HUDEP-2 (cell line): Measurements from ENCODE around the gene ATP8B3.

Experiments used
- DNase-seq, 76 experiments: peaks; one replicate each; lab custom pipeline; 2025; ENCODE audit not compliant: unreplicated experiment in 76 of 76; lab: John Stamatoyannopoulos, UW

ATP8B3 gene

DNA sequence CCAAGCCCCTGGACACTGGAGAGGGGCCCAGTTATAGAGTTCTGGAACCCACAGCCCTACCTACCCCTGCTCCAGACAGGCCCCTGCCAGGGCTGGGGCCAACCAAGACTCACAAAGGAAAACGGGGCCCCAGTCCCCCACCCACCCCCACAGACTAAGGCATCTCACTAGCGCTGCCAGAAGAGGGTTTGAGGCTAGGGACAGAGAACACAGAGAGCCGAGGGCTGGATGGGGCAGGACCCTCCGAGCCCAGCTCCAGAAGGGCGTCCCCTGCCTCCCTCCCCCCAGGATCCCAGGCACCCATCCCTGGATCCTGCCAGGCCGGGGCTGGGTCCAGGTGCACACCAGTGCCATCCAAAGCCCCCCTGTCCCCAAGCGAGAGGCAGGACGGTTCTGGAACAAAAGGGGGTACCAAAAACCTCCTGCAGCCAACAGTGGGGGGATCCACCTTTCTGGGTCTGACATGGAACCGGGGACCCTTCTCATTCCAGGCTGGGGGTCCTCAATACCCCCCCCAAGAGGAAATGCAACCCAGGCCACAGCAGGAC, 40.6 kb upstream of the ATP8B3 start:
- DNase-seq = peak in 9 of 76 experiments; percentile 42 to 75 (median 61)

DNA sequence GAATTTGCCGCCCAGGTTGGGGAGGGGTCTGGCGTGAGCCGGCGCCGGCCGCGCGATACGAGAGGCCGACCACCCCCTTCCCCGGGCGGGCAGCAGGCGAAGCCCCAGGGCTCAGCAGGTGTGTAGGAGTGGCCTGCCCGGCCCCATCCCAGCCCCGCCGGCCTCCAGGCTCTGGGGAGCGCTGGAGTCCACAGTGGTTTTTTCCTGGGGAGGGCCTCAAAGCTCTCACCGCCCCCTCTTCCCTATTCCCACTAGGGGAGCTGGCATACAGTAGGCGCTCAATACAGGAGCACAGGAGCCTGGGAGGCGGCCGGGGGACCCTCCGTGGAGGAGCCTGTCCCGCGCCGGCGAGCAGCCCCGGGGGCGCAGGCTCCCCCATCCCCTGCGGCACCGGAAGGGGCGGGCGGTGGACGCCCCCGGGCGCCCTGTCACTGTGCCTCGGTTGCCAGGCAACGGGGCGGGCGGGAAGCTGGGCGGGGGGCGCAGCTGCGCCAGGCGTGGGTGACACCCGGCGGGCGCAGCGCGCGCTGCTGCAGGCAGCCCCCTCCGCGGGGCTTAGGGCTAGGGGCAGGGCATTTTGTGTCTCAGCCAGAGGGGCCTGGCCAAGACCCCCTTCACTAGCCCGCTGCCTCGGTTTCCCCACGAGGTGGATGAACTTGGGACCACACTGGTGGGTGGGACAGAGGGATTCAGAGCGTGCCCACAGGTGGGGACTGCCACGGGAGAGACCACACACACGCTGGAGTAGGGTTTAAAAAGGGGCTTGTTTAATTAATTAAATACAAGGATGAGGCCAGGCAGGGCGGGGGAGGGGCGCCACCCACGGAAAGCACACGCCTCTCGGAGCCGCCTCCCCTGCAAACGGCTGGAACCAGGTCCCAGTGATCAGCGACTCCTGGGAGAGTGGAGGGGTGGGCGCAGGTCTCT, 39.8 kb upstream of the ATP8B3 start:
- peak in 54 of 76 experiments; percentile 23 to 80 (median 58) for DNase-seq

GRCh38 chr19:1850809-1851653, 39.0 kb upstream of the ATP8B3 start:
- DNase-seq = peak in 3 of 76 experiments; percentile 19 to 34 (median 19)

GRCh38 chr19:1849886-1850398, 37.9 kb upstream of the ATP8B3 start:
- no peak for DNase-seq

DNA sequence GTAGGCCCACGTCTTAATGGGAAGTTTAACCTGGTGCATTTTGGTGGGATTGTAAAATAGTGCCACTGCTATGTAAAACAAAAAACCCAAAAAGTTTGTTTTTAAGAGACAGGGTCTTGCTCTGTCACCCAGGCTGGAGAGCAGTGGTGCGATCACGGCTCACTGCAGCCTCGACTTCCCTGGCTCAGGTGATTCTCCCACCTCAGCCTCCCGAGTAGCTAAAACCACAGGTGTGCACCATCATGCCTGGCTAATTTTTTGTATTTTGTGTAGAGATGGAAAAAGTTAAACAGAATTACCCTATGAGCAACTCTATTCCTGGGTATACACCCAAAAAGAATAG, 37.0 kb upstream of the ATP8B3 start:
- DNase-seq = no peak

DNA sequence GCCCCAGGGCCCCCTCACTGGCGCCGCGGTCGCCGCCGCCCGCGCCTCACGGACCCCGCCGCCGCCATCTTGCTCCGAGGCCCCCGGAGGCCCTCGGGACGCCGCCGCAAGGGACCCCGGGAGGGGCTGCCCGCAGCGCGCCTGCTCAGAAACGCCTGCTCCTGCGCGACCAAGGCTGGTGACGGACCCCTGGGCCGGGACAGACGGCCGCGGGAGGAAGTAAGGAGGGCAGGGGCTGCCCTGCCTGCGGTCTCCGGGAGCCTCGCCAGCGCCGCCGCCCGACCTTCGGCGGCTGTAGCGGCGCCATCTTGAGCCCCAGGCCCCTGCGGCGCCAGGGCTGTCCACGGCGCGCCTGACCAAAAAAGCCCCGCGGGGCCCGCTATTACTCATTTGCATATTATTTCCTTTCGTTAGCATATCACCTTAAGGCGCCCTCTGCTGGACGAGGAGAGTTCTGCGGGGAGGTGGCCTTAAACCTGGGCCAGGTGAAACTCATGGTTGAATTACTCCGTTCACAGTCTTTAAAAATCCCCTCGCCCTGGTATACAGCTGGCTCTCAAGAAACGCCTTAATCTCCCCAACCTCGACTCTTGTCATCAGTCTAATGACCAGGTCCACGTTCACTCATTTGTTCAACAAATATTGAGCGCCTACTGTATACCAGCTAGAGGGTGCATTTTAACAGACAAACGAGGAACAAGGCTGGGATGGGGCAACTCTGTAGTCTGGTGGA, 36.5 kb upstream of the ATP8B3 start, which contains the start of gene REXO1:
TSS of gene REXO1 (minus strand) at position 85 of the 733 bp plus-strand sequence. CDS start 125 bp downstream, outside the sequence.
- DNase-seq = peak in 73 of 76 experiments; percentile 70 to 99 (median 96)

DNA sequence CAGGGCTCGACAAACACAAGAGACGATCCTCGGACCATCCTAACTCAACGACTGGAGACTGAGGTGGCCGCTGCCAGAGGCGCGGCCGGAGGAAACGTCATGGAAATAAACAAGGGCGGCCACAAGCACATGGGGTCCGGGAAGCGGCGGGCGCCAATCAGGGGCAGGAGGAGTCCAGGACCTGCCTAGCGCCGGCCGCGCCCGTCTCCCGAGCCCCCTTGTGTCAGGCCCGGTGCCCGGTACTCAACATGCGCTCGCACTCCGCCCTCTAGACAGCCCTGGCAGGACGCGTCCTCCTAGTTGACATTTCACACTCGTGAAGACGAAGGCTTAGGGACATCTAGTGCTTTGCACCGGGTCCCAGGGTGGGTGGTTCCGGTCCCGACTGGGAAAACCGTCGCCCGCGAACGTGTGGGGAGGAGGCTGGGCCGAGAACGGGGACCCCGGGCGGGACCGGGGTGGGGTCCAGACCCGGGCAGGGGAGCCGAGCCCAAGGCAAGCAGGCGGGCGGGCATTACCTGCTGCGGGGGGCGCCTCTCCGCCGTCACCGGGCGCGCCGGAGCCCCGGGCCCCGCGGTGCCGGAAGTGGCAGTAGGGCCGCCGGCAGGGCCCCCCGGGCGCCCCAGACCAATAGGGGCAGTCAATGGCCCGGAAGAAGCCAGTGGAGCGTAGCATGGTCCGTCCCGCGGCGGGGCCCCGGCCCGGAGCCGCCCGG, 35.8 kb upstream of the ATP8B3 start:
- DNase-seq = peak in 59 of 76 experiments; percentile 29 to 83 (median 66)

GRCh38 chr19:1847348-1847683, 35.2 kb upstream of the ATP8B3 start:
- no peak for DNase-seq

GRCh38 chr19:1846517-1847204, 34.6 kb upstream of the ATP8B3 start:
- no peak for DNase-seq

- DNase-seq = no peak
Observed at GRCh38 chr19:1845642-1846041, 33.6 kb upstream of the ATP8B3 start.

DNA sequence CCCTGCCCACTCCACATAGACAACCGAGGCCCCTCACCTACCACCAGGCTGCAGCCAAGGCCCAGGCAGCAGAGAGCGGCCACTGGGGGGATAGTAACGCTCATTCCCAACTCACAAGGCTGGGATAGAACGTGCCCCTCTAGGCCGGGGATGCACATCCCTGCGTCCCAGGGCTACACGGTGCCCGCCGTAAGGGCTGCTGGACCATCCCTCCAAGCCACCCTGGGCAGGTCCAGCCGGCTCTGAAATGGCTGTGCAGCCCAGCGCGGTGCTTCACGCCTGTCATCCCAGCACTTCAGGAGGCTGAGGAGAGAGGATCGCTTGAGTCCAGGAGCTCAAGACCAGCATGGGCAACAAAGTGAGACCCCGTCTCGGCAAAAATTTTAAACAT, 33.0 kb upstream of the ATP8B3 start:
- no peak for DNase-seq

- peak in 63 of 76 experiments; percentile 29 to 84 (median 72) for DNase-seq
Observed at GRCh38 chr19:1844513-1845124, 32.5 kb upstream of the ATP8B3 start.

DNA sequence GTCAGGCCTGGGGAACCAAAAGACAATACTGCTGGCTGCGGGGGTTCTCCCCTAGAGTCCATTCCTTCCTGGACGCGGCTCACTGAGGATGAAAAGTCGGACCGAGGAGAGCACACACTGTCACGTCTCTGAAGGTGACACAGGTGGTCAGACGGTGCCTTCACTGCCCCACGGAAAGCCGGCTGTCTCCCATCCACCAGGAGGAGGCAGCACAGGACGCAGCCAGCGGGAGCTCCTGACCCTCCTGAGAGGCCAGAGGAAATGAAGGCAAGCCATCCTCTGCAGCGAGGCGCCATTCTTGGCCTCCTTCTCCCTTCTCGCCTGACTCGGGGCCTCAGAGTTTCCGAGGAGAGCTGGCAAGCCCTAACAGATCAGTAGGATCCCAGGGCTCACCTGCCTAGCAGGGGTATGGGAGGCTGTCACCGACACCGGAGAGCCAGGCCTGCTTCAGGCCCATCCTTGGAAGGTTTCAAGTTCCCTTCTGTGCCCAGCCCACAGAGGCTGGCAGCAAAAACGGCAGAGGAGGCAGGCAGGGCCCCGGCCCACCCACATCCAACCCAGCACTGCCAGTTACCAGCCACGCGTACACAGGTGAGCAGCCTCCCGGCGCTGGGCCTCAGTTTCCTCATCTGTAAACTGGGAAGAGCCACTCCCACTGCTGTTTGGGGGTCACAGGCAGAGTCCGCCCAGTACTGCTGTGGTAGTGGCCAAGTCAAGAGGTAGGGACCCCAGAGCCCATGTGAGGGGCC, 31.7 kb upstream of the ATP8B3 start:
- peak in 1 of 76 experiments; percentile 33 for DNase-seq

DNA sequence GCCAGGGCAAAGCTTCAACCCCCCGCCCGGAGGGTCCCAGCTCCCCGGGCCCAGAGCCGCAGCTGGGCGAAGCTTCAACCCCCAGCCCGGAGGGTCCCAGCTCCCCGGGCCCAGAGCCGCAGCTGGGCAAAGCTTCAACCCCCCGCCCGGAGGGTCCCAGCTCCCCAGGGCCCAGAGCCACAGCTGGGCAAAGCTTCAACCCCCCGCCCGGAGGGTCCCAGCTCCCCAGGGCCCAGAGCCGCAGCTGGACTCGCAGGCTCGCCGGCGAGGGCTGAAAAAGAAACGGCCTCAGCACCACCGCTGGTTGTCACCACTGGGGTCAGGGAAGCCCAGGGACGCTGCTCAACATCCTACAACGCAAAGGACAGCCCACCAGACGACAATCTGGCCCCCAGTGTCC, 31.0 kb upstream of the ATP8B3 start:
- DNase-seq = no peak

- no peak for DNase-seq
Observed at GRCh38 chr19:1841209-1841924, 29.3 kb upstream of the ATP8B3 start.

GRCh38 chr19:1840541-1841115, 28.6 kb upstream of the ATP8B3 start:
- DNase-seq = peak in 6 of 76 experiments; percentile 17 to 52 (median 40)
